ENCODE measurements around the gene PRRG2. TPM values are rescaled to one million over a fixed set of nuclear protein-coding genes. Genes with fewer than 3 reads are reported as not detected.

Gene PRRG2
- total RNA-seq, 1 experiment from 2014 or later = 0.64 TPM

GRCh38 chr19:49543032-49543431 is 38.1 kb upstream of the PRRG2 start:
- DNase-seq (ENCODE audit: low read depth, low spot score) = no peak
- no peak overlapping the region for H3K27ac ChIP-seq (ENCODE audit: low read length)
- intact Hi-C loops (cut with micrococcal nuclease; ENCODE audit: unreplicated experiment) = no loop called here
- no peaks in the 10 kb centered on the region for H3K27me3 ChIP-seq (ENCODE audit: control insufficient read depth, insufficient read depth, low read length)
- H3K4me1 ChIP-seq (ENCODE audit: control insufficient read depth, insufficient read depth, low read length) = peaks cover 3% of the 10 kb centered on the region; the same call in 1 of the 2 replicates
- POLR2A ChIA-PET = interaction anchor here (0.9 kb wide), 1 partner anchor 9 kb away, joined by 3 read pairs; no protein-coding TSS in a partner anchor
- H3K4me3 ChIP-seq (ENCODE audit: low read depth in 2 of 2, low read length in 2 of 2) = no peak overlapping the region
- BruUV-seq (replicated peaks) = no TSS peak
- no peaks in the 10 kb centered on the region for H3K36me3 ChIP-seq (ENCODE audit: control insufficient read depth, insufficient read depth, low read length)
- H3K9me3 ChIP-seq (ENCODE audit: control insufficient read depth, insufficient read depth, low read depth, low read length) = no peaks in the 10 kb centered on the region
- ATAC-seq = no peak
- CTCF ChIA-PET = no interaction called here
- TF ChIP-seq SIN3A (IDR thresholded peaks at IDR 0.05; ENCODE audit: borderline replicate concordance, insufficient read depth, low read depth, low read length) (no peak), TCF7L2 (IDR thresholded peaks at IDR 0.05; ENCODE audit: low read depth, low read length) (no peak), REST (IDR thresholded peaks at IDR 0.05; ENCODE audit: insufficient read depth in 1 of 2, low read depth in 2 of 2, low read length in 1 of 2) (no peak), CTCF (IDR thresholded peaks at IDR 0.05) (no peak), POLR2AphosphoS5 (IDR thresholded peaks at IDR 0.05; ENCODE audit: low read depth, low read length) (no peak)
- in situ Hi-C loops (cut with HindIII; ENCODE audit: low pct_unique_long_range_greater_than_20kb, low sequenced_read_pairs) = no loop called here

- Histone ChIP-seq H3K27me3 (ENCODE audit: control insufficient read depth, insufficient read depth, low read length) (no peaks in the 10 kb centered on the region), H3K27ac (ENCODE audit: low read length) (no peak overlapping the region), H3K4me1 (ENCODE audit: control insufficient read depth, insufficient read depth, low read length) (peaks cover 3% of the 10 kb centered on the region; the same call in 1 of the 2 replicates), H3K4me3 (ENCODE audit: low read depth in 2 of 2, low read length in 2 of 2) (no peak overlapping the region), H3K9me3 (ENCODE audit: control insufficient read depth, insufficient read depth, low read depth, low read length) (no peaks in the 10 kb centered on the region), H3K36me3 (ENCODE audit: control insufficient read depth, insufficient read depth, low read length) (no peaks in the 10 kb centered on the region)
- ATAC-seq (no peak), DNase-seq (ENCODE audit: low read depth, low spot score) (no peak)
- CTCF ChIA-PET = no interaction called here
- in situ Hi-C loops (cut with HindIII; ENCODE audit: low pct_unique_long_range_greater_than_20kb, low sequenced_read_pairs) = no loop called here
- intact Hi-C loops (cut with micrococcal nuclease; ENCODE audit: unreplicated experiment) = no loop called here
- TF ChIP-seq SIN3A (IDR thresholded peaks at IDR 0.05; ENCODE audit: borderline replicate concordance, insufficient read depth, low read depth, low read length) = no peak
- no peak for TF ChIP-seq CTCF (IDR thresholded peaks at IDR 0.05)
- no peak for TF ChIP-seq POLR2AphosphoS5 (IDR thresholded peaks at IDR 0.05; ENCODE audit: low read depth, low read length)
- POLR2A ChIA-PET = interaction anchor here (0.6 kb wide), 1 partner anchor 23 kb away, joined by 4 read pairs; no protein-coding TSS in a partner anchor
- BruUV-seq (replicated peaks) = no TSS peak
These were observed 37.0 kb upstream of the PRRG2 start for GRCh38 chr19:49544154-49544553.
